Hippocampal formation (tissue), 2 donors: ENCODE results near the gene INHBC.

Source experiments
- DNase-seq, 2 donors: peaks; one replicate each; lab custom pipeline; 2025; lab: John Stamatoyannopoulos, UW

Gene INHBC

DNA sequence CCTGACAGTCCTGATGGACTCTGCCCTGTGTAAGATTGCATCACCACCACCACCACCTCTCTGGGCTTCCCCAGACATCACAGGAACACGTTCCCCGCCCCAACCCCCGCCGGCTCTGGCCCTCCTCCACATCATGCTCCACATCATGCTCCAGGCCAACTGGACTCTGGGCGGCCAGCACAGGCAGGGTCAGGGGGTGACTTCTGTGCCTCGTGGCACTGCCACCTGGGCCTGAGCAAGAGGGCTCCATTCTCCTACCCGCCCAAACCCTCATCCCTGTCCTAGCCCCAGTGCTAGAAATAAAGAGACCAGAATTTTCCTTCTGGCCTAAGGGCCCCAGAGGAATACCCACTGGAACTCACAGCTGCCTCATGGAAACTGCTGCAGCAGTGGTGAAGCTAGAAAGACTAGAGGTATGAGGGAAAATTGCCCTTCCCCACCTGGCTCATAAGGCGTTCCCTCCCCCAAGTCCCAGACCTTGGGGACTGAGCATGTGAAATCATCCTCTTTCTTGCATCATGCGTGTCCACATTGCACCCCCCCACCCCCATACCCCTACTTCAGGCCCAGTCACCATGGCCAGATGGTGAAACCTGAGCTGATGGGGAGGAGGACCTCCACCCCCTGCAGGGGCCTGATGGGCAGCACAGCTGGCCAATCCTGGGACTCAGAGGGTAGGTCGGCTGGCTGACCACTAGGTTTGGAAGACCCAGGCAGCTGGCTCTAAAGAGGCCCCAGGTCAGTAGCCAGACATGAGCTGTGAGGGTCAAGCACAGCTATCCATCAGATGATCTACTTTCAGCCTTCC, 20.2 kb downstream of the INHBC start, which contains the start of gene INHBE:
Gene INHBE (plus strand): TSS at position 742 of the 808 bp plus-strand sequence. CDS start 230 bp downstream, outside the sequence.
- no peak for DNase-seq

DNA sequence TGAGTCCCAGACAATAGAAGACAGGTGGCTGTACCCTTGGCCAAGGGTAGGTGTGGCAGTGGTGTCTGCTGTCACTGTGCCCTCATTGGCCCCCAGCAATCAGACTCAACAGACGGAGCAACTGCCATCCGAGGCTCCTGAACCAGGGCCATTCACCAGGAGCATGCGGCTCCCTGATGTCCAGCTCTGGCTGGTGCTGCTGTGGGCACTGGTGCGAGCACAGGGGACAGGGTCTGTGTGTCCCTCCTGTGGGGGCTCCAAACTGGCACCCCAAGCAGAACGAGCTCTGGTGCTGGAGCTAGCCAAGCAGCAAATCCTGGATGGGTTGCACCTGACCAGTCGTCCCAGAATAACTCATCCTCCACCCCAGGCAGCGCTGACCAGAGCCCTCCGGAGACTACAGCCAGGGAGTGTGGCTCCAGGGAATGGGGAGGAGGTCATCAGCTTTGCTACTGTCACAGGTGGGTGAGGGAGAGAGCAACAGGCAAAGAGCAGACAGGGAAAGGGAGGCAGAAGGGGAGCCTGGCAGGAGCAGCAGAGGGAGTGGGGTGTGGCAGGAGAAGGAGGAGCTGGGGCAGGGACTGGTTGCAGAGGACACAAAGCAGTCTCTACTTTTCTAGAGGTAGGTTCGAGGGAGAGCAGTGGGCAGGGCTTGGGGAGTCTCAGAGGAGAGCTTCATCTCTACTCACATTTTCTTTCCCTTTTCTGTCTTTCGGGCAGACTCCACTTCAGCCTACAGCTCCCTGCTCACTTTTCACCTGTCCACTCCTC, 21.0 kb downstream of the INHBC start:
- no peak for DNase-seq

DNA sequence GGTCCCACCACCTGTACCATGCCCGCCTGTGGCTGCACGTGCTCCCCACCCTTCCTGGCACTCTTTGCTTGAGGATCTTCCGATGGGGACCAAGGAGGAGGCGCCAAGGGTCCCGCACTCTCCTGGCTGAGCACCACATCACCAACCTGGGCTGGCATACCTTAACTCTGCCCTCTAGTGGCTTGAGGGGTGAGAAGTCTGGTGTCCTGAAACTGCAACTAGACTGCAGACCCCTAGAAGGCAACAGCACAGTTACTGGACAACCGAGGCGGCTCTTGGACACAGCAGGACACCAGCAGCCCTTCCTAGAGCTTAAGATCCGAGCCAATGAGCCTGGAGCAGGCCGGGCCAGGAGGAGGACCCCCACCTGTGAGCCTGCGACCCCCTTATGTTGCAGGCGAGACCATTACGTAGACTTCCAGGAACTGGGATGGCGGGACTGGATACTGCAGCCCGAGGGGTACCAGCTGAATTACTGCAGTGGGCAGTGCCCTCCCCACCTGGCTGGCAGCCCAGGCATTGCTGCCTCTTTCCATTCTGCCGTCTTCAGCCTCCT, 21.6 kb downstream of the INHBC start:
- no peak for DNase-seq

DNA sequence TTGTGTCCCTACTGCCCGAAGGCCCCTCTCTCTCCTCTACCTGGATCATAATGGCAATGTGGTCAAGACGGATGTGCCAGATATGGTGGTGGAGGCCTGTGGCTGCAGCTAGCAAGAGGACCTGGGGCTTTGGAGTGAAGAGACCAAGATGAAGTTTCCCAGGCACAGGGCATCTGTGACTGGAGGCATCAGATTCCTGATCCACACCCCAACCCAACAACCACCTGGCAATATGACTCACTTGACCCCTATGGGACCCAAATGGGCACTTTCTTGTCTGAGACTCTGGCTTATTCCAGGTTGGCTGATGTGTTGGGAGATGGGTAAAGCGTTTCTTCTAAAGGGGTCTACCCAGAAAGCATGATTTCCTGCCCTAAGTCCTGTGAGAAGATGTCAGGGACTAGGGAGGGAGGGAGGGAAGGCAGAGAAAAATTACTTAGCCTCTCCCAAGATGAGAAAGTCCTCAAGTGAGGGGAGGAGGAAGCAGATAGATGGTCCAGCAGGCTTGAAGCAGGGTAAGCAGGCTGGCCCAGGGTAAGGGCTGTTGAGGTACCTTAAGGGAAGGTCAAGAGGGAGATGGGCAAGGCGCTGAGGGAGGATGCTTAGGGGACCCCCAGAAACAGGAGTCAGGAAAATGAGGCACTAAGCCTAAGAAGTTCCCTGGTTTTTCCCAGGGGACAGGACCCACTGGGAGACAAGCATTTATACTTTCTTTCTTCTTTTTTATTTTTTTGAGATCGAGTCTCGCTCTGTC, 22.3 kb downstream of the INHBC start:
- DNase-seq = no peak

DNA sequence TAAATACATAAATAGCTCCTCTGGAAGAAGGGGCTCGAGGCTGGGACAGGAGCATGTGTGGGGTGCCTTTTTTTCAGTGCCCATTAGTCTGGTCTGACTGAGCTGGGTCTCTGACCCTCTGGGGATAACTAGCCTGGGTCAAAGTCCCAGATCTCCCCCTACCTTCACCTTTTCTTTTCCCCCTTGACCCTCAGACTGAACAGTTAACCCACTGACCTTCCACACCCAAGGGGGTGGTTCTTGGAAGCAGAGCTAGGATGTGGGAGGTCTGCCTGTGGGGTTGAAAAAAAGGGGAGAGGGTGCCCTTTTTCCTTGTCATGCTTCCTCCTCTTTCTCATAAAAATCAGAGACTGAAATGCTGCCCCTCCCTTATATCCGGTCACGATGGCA, 24.1 kb downstream of the INHBC start:
- DNase-seq = no peak

DNA sequence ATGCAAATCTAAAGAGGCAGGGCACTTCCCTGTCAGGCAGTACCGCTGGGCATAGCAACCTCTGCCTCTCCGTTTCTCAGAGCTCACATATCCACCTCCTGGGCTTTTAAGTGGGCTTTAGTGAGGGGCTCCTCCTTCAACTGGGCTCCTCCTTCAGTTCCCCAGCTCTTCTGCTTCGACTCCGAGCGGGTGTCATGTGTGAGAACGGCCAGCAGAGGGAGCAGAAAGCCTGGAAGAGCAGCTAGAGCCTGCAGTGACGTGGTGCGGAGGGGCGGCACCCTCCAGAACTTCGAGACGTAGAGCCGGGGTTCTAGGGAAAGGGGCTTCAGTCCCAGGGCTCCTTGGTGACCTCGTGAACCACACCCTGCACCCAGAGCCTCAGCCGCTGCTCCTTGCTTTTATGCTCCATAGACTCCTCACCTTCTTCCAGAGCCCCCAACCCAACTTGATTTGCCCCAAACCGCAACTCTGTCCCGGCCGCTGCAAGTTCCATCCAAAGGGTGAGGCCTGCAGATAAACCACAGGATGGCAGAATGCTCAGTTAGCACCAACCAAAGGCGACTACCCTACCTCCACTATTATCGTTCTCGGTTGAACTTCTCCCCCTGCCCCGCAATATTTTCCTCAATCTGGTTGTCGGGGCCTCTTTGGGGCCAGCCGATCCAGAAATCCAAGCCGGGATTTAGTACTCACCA, 24.6 kb downstream of the INHBC start:
- peak; percentile 84 to 87 for DNase-seq

DNA sequence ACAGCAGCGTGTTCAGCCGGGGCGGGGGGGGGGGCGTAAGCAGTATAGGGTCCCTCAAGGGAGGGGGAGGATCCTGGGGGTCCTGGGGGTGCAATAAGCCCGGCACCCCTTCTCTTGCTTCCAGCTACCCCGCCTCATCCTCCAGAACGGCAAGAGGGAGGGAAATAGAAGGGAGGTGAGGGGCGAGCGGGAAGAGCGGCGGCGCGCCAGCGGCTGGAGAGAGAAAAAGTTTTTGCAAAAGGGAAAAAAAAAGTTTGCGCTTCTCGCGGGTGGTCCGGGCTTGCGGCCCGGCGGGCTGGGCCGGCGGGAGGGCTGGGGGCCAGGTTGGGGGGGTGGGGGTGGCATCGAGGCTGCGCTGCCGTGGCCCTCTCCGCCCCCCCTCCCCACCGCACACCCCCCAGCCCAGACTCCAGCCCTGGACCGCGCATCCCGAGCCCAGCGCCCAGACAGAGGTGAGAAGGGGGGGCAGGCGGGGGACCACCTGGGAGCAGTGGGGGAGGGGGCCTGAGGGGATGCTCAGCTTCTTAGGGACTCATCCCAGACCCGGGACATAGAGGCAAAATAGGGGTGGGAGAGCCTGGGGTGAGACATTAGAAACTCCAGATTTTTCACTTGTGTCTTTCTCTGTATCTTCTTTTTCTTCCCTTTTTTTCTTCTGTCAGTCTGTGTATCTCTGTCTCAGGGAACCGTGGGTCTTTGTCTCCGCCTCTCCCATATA, 25.3 kb downstream of the INHBC start, which contains the start of gene GLI1:
Gene GLI1 (plus strand): TSS at position 36 of the 718 bp plus-strand sequence. CDS start 3,907 bp downstream, outside the sequence.
- DNase-seq = no peak

DNA sequence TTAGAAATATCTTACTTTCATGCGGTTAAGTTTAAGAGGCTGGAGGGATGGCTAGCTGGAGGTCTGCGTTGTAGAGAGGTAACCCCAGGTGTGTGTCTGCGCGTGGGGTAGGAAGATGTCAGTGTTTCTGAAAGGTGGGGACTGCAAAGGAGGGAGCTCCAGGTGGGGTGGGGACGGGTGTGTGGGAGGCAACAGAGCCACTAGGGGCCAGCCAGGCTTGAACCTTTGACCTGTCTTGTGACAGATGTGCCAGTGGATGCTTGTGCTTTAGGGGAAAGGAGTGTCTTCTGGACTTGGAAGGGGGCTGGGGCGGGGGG, 25.8 kb downstream of the INHBC start:
- no peak for DNase-seq

DNA sequence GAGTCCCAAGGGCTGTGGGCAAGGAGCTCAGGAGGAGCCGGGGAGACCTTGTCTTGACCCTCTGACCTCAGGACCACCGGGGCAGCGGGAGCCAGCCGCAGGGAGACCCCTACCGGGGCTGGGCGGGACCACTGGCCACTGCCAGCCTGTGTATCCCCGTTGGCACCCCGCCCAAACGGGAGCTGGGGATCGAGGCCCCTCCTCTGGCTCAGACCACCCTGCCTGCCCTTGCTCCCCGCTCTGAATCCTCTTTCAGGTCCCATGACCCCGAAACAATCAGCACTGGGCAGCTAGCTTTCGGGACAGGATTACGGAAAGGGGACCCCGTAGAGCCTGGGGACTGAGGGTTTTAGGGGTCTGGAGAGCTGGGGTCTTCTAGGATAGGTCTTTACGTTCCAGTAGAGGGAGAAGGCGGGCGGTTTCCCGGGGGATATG, 26.3 kb downstream of the INHBC start:
- DNase-seq = no peak

DNA sequence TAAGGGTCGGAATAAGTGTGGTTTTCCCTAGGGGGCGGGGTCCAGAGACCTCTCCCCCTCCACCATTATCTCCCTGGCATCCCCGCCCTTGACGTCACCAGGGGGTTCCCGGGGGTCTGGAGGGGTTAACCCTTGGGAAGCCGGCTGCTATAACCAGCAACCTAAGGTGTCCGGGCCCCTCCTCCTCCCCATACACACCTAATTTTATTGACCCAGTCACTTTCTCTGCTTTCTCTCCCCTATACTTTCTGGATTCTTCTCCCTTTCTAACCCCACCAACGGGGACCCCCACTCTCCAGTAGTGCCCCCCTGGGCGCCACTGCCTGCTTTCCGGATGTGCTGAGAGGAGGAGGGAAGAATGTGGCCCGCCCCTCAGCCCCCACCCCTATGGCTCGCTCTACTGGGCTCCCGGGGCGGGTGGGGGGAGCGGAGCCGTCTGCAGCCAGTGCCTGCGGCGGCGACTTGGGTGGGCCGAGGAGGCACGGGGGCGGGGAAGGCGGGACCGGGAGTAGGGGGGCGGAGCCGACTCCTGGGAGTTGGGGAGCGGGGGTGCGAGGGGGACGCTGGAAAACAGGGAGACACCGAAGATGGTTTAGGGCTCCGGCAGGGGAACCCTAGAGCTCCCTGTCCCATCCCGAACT, 26.8 kb downstream of the INHBC start:
- DNase-seq = no peak

DNA sequence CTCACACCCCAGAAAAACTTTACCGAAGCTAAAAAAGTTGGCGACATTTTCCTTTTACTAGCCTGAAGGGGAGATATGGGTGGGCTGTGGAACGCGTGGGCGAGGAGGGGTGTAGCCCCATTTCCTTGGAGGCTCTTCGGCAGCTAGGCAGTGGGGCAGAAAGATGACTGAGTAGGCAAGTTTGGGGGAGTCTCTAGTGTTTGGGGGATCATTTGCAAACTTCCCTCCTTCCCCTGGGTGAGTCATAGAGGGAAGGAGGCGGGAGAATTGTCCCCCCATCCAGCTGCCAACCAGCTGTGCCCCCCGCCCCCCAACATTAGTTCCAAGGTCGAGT, 27.3 kb downstream of the INHBC start:
- DNase-seq = no peak

DNA sequence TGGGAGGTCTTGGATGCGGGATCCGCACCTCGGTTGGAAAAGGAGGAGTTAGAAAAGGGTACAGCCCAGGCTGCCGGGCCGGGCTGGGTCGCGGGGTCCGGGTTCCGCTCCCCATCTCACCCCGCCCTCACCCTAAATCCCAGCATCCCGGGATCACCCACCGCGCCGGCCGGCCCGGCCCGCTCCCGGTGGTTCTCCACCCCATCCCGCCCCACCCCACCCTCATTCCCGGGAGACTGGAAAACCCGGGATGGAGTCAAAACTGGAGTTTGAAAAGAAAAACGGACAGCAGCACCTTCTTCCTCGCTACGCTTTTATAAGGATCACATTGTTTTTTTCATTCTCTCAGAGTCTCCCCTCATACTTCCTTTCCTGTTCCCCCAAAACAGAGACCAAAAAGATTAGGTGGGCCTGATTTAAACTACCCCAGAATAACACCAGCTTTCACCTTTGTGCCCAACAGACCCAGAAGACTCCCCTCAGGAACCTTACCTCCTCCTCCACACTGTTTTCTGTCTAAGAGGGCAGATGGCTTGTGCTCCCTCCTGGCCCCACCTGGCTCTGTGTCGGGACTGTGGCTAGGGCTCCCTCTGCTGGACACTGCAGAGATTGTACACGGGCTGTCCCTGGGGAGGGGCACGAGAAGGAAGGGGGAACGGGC, 27.8 kb downstream of the INHBC start:
- peak; percentile 50 to 64 for DNase-seq

DNA sequence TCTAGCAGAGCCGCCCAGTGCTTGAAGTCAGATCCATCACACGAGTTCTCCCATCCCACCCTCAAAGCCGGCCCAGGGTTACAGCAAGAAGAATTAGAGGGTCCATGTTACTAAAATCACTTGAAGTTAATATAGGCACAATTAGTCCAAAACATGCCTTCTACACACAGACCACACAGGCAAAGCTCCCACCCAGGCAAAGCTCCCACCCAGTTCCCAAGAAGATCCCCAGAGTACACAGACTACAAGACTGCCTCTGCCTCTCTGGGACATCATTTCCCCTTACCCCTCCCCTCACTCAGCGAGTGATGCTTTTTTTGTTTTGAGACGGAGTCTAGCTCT, 28.3 kb downstream of the INHBC start:
- no peak for DNase-seq

DNA sequence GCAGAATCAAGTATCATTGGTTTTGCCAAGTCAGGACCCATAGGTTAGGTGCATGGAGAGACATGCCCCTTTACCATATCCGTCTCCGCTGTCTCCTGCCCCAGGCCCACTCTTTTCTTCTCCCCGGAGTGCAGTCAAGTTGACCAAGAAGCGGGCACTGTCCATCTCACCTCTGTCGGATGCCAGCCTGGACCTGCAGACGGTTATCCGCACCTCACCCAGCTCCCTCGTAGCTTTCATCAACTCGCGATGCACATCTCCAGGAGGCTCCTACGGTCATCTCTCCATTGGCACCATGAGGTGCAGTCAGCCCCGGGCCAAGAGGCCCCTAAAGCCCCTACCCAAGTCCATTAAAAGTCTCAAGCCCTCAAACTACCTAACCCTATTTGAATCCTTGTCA, 30.0 kb downstream of the INHBC start:
- DNase-seq = no peak

DNA sequence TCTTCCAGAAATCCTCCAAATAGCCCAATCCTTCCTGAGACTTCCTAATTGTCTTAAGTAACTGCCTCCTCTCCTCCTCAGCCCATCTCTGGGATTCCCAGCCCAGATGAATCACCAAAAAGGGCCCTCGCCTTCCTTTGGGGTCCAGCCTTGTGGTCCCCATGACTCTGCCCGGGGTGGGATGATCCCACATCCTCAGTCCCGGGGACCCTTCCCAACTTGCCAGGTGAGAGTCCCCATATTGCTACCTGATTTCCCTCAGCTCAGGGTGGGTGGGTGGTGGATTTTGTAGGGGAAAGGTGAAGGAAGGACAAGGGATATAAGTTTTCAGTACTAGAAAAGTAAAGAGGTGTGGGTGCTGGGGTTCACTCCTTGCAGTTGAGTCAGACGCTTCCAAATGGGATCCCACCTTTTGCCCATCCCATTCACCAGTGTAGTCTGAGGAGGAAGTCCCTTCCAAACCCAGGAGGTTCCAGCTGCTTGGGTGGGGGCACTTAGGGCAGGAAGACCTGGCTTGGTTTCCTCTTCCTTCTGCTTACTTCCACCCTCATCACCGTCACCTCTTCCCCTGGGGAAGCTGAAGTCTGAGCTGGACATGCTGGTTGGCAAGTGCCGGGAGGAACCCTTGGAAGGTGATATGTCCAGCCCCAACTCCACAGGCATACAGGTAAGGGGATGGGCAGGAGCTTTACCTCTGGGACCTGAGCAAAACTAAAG, 30.6 kb downstream of the INHBC start:
- no peak for DNase-seq

DNA sequence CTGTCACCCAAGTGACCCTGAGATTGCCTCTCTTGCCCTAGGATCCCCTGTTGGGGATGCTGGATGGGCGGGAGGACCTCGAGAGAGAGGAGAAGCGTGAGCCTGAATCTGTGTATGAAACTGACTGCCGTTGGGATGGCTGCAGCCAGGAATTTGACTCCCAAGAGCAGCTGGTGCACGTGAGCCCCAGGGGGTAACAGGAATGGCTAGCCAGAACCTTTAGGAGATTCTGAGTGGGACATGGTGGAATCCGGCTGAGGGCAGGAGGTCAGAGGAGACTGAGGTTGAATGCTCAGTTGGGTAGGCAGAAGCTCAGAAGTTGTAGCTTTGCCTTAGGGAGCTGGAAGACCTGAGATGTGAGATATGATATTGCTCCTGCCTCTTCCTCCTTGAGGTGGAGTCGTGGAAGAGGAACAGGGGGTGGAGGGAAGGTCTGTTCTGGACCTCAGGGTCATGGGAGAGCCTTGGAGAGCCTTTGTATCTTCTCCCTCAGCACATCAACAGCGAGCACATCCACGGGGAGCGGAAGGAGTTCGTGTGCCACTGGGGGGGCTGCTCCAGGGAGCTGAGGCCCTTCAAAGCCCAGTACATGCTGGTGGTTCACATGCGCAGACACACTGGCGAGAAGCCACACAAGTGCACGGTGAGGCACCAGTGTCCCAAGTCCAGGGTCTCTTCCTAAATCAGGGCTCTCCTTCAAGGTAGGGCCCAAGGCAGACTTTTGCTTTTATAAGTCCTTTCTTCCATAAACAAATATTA, 31.3 kb downstream of the INHBC start:
- no peak for DNase-seq

DNA sequence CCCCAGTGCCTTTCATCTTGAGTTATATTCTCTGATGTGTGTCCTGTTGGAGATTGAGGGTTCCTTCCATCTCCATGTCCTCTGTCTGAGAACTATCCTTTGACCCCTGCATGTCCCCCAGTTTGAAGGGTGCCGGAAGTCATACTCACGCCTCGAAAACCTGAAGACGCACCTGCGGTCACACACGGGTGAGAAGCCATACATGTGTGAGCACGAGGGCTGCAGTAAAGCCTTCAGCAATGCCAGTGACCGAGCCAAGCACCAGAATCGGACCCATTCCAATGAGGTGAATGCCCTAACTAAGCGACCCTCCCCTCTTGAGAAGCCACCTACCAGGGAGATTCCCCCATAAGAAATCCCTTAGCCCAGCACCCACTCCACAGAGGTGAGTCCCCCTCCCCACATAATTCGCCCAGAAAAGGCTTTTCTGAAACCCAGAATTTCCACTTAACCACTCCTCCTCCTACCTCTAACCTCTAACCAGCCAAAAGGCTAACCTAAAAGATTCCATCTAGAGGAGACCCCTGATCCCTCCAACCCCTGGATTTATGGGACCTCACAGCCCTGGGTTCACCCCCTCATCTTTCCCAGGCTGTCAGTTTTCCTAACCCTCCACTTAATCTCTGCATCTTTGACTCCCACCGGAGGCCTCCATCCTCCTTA, 32.8 kb downstream of the INHBC start:
- no peak for DNase-seq

DNA sequence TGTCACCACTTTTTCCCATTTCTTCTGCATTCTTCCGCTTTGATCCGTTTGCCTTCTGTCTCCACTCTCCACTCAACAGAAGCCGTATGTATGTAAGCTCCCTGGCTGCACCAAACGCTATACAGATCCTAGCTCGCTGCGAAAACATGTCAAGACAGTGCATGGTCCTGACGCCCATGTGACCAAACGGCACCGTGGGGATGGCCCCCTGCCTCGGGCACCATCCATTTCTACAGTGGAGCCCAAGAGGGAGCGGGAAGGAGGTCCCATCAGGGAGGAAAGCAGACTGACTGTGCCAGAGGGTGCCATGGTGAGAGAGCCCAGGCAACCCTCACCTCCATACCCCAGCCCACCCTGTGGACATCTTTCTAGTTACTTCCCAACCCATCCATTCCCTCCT, 33.3 kb downstream of the INHBC start:
- DNase-seq = no peak
